ENCODE measurements around the gene SYNJ1. TPM values are rescaled to one million over a fixed set of nuclear protein-coding genes. Genes with fewer than 3 reads are reported as not detected.

Gene SYNJ1
- total and polyA plus RNA-seq, 2 of the 4 experiments (the other 2 are of a cell fraction), result 3.6 to 4.6 TPM

- Histone ChIP-seq H4K91ac (ENCODE audit: insufficient read depth, low read depth, low read length) (no peak overlapping the region), H2BK120ac (ENCODE audit: low read depth, low read length) (no peak overlapping the region), H4K8ac (ENCODE audit: low read depth in 2 of 2, low read length in 2 of 2) (no peak overlapping the region), H3K4me2 (ENCODE audit: low read depth, low read length) (no peak overlapping the region), H3K9ac (ENCODE audit: low read depth, low read length) (no peak overlapping the region), H2AFZ (replicated peaks; ENCODE audit: low read length, poor library complexity) (no peak overlapping the region), H3K36me3 (ENCODE audit: control insufficient read depth, insufficient read depth, low read length) (peaks cover 5% of the 10 kb centered on the region; the same call in 1 of the 2 replicates), H3K79me1 (ENCODE audit: low read depth in 1 of 2, low read length in 2 of 2) (no peaks in the 10 kb centered on the region), H2BK5ac (ENCODE audit: low read depth, low read length, poor library complexity, severe bottlenecking) (no peak overlapping the region), H2BK15ac (ENCODE audit: low read depth, low read length) (no peak overlapping the region), H3K18ac (ENCODE audit: low read depth, low read length) (no peak overlapping the region), H4K5ac (ENCODE audit: low read depth, low read length) (no peak overlapping the region), H2AK9ac (replicated peaks; ENCODE audit: low read depth, low read length, poor library complexity) (no peak overlapping the region), H3K56ac (ENCODE audit: extremely low read depth, insufficient read depth, low read length) (no peak overlapping the region), H4K20me1 (ENCODE audit: insufficient read depth, low read length) (no peaks in the 10 kb centered on the region), H3K9me1 (ENCODE audit: insufficient read depth, low read length) (no peaks in the 10 kb centered on the region), H2BK20ac (ENCODE audit: low read depth, low read length) (no peak overlapping the region), H3K4me3 (ENCODE audit: insufficient read depth, low read depth, low read length) (no peak overlapping the region), H3K14ac (replicated peaks; ENCODE audit: low read depth, low read length) (no peak overlapping the region), H3K27me3 (ENCODE audit: control insufficient read depth, insufficient read depth, low read length) (no peaks in the 10 kb centered on the region), H3K9me3 (ENCODE audit: control insufficient read depth, insufficient read depth, low read length) (no peaks in the 10 kb centered on the region), H3K4me1 (ENCODE audit: control insufficient read depth, insufficient read depth, low read length) (no peaks in the 10 kb centered on the region), H3K27ac (ENCODE audit: insufficient read depth, low read length) (no peak overlapping the region), H3K4ac (ENCODE audit: low read depth, low read length) (no peak overlapping the region), H3K23ac (ENCODE audit: low read depth, low read length) (no peak overlapping the region), H2AK5ac (ENCODE audit: low read depth, low read length) (no peak overlapping the region)
- ChIA-PET POLR2A (ENCODE audit: unreplicated experiment) (no interaction called here), CTCF (no interaction called here)
- TF ChIP-seq MAFK (IDR thresholded peaks at IDR 0.05; ENCODE audit: low read depth, low read length), result no peak
- TF ChIP-seq CEBPB (IDR thresholded peaks at IDR 0.05; ENCODE audit: low read depth, low read length), result no peak
- TF ChIP-seq, protein P1, sequence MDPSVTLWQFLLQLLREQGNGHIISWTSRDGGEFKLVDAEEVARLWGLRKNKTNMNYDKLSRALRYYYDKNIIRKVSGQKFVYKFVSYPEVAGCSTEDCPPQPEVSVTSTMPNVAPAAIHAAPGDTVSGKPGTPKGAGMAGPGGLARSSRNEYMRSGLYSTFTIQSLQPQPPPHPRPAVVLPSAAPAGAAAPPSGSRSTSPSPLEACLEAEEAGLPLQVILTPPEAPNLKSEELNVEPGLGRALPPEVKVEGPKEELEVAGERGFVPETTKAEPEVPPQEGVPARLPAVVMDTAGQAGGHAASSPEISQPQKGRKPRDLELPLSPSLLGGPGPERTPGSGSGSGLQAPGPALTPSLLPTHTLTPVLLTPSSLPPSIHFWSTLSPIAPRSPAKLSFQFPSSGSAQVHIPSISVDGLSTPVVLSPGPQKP (IDR thresholded peaks at IDR 0.05; ENCODE audit: borderline replicate concordance, low read depth, low read length), result no peak
- TF ChIP-seq CHD1 (IDR thresholded peaks at IDR 0.05; ENCODE audit: low read depth, low read length), result no peak
- TF ChIP-seq POLR2A (IDR thresholded peaks at IDR 0.05; ENCODE audit: low read depth, low read length), result no peak
- no peak for TF ChIP-seq USF2 (IDR thresholded peaks at IDR 0.05; ENCODE audit: low read depth, low read length)
- no peak for TF ChIP-seq MXI1 (IDR thresholded peaks at IDR 0.05; ENCODE audit: borderline replicate concordance, low read depth, low read length)
- no peak for TF ChIP-seq FOS (IDR thresholded peaks at IDR 0.05; ENCODE audit: low read depth, low read length)
- TF ChIP-seq BHLHE40 (IDR thresholded peaks at IDR 0.05; ENCODE audit: low read depth, low read length), result no peak
- TF ChIP-seq RAD21 (IDR thresholded peaks at IDR 0.05; ENCODE audit: low read length), result no peak
- TF ChIP-seq MAZ (IDR thresholded peaks at IDR 0.05; ENCODE audit: borderline replicate concordance, low read depth, low read length), result no peak
- no peak for TF ChIP-seq CTCF (conservative IDR thresholded peaks at IDR 0.05; ENCODE audit: low read depth, low read length)
- no peak for TF ChIP-seq NFE2L2 (IDR thresholded peaks at IDR 0.05; ENCODE audit: low read depth, low read length)
- no peak for TF ChIP-seq SMC3 (IDR thresholded peaks at IDR 0.05; ENCODE audit: low read depth, low read length)
- TF ChIP-seq RCOR1 (IDR thresholded peaks at IDR 0.05; ENCODE audit: insufficient replicate concordance, low read length), result no peak
- TF ChIP-seq RFX5 (IDR thresholded peaks at IDR 0.05; ENCODE audit: low read depth, low read length), result no peak
- intact Hi-C loops (cut with micrococcal nuclease), result loop anchor here (10.0 kb wide), 1 partner anchor 326 kb away; no protein-coding TSS in a partner anchor
- ATAC-seq (ENCODE audit: low read depth) (no peak), DNase-seq (no peak)
- no CpG with 5 or more reads among the region's 9 CpGs for WGBS, 2 experiments (ENCODE audit: extremely low coverage in 2 of 2, insufficient read length in 1 of 2)
- in situ Hi-C loops (cut with MboI; ENCODE audit: low sequenced_read_pairs), result loop anchor here (10.0 kb wide), 1 partner anchor 166 kb away; no protein-coding TSS in a partner anchor
- dilution Hi-C loops (cut with HindIII; ENCODE audit: low sequenced_read_pairs, unreplicated experiment), result no loop called here
- no TSS peak for BruUV-seq (replicated peaks)
Observed at GRCh38 chr21:32658524-32658923, 69.3 kb downstream of the SYNJ1 start.
